Measurements from ENCODE around the gene KDM2A. TPM values are rescaled to one million over a fixed set of nuclear protein-coding genes. Genes with fewer than 3 reads are reported as not detected.
A peak's percentile ranks its signal among the peaks of the same experiment; 100 is the strongest.

KDM2A gene
- total RNA-seq, 2 donors from 2014 or later: 50.3 to 97.6 TPM

- H3K4me1 ChIP-seq (replicated peaks): peaks cover 11% of the 10 kb centered on the region
- peaks cover 20 to 46% of the 10 kb centered on the region in 2 donors for H3K36me3 ChIP-seq
- H3K27ac ChIP-seq: peak overlapping the region; percentile 89 to 93
- no peaks in the 10 kb centered on the region for H3K27me3 ChIP-seq (replicated peaks; ENCODE audit: insufficient read depth)
- H3K9me3 ChIP-seq: no peaks in the 10 kb centered on the region
- no peak for TF ChIP-seq POLR2A (IDR thresholded peaks at IDR 0.05)
- TF ChIP-seq POLR2AphosphoS5 (IDR thresholded peaks at IDR 0.05): no peak
- TF ChIP-seq CTCF (IDR thresholded peaks at IDR 0.05): no peak
- H3K4me3 ChIP-seq: no peak overlapping the region
- DNase-seq (ENCODE audit: low spot score): no peak
- WGBS: 77% methylated on average over 8 of the region's 8 CpGs
- intact Hi-C loops (cut with DNase I): no loop called here
These were observed 167.7 kb downstream of the KDM2A start for GRCh38 chr11:67286621-67287333.

- H3K27me3 ChIP-seq (replicated peaks; ENCODE audit: insufficient read depth): no peaks in the 10 kb centered on the region
- peaks cover 11% of the 10 kb centered on the region for H3K4me1 ChIP-seq (replicated peaks)
- no peak for DNase-seq (ENCODE audit: low spot score)
- no peak overlapping the region for H3K4me3 ChIP-seq
- H3K27ac ChIP-seq: peak overlapping the region; percentile 89 to 93
- intact Hi-C loops (cut with DNase I): no loop called here
- WGBS: 68% methylated on average over 14 of the region's 14 CpGs
- no peaks in the 10 kb centered on the region for H3K9me3 ChIP-seq
- TF ChIP-seq POLR2AphosphoS5 (IDR thresholded peaks at IDR 0.05): no peak
- no peak for TF ChIP-seq POLR2A (IDR thresholded peaks at IDR 0.05)
- no peak for TF ChIP-seq CTCF (IDR thresholded peaks at IDR 0.05)
- H3K36me3 ChIP-seq: peaks cover 24 to 38% of the 10 kb centered on the region in 2 donors
These were observed 168.5 kb downstream of the KDM2A start for GRCh38 chr11:67287355-67288197.

DNA sequence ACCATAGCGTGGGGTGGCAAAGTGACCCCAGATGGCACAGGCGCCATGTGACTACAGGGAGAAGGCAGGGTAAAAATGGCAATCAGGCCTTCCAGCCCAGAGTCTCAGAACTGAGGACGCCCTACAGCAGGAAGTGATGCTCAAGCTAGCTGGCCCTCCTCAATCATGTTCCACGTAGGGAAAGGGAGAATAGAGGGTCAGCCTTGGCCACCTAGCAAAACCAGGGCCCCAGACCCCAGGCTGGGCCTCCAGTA lies 169.1 kb downstream of the KDM2A start:
- Histone ChIP-seq H3K4me1 (replicated peaks) (peaks cover 11% of the 10 kb centered on the region), H3K4me3 (peak overlapping the region; percentile 63 to 74), H3K9me3 (no peaks in the 10 kb centered on the region), H3K36me3 (peaks cover 24 to 33% of the 10 kb centered on the region in 2 donors), H3K27ac (peak overlapping the region; percentile 89 to 93), H3K27me3 (replicated peaks; ENCODE audit: insufficient read depth) (no peaks in the 10 kb centered on the region)
- WGBS: 36% methylated on average over 4 of the region's 4 CpGs
- no peak for TF ChIP-seq POLR2A (IDR thresholded peaks at IDR 0.05)
- no peak for TF ChIP-seq CTCF (IDR thresholded peaks at IDR 0.05)
- no peak for TF ChIP-seq POLR2AphosphoS5 (IDR thresholded peaks at IDR 0.05)
- intact Hi-C loops (cut with DNase I): no loop called here
- DNase-seq (ENCODE audit: low spot score): no peak

DNA sequence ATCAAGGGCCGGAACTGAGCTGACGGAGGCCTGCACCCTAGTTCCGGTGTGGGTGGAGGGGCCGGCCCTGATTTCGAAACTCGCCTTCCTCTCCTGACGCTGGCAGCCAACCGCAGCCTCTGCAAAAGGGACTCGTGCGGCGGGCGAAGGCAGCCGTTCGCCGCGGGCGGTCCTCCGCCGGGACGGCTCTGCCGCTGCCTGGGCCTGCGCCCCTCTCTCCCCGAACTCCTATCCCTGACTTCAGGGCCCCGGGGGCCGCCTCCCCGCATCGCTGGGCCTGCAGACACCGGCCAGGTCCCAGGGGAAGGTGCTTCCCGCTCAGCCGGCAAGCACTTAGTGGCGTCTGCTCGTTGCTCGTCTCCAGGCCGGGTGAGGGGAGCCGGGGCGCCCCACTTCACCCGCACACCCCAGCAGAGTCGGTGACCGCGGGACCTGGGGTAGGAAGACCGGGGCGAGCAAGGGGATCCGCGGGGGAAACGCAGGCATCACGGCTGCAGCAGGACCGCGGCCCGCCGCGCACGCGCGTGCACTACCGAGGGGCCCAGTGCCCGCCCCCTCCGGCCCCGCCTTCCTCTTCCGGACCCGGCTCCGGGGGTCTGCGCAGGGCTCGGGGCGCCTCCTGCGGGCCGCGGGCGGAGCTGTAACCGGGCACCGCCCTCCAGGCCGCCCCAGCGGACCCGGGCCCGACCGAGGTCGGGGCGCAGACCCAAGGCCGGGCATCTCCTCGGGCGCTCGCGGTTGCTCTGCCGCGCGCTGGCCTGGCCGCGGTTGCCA lies 169.6 kb downstream of the KDM2A start:
- no peaks in the 10 kb centered on the region for H3K27me3 ChIP-seq (replicated peaks; ENCODE audit: insufficient read depth)
- no peaks in the 10 kb centered on the region for H3K9me3 ChIP-seq
- intact Hi-C loops (cut with DNase I): no loop called here
- H3K4me1 ChIP-seq (replicated peaks): peaks cover 11% of the 10 kb centered on the region
- peak overlapping the region; percentile 63 to 74 for H3K4me3 ChIP-seq
- H3K27ac ChIP-seq: peak overlapping the region; percentile 89 to 93
- DNase-seq (ENCODE audit: low spot score): peak; percentile 83
- H3K36me3 ChIP-seq: peaks cover 23 to 27% of the 10 kb centered on the region in 2 donors
- WGBS: under 1% methylated on average over 49 of the region's 87 CpGs
- peak in 3 of 4 experiments; percentile 24 to 69 (median 62) for TF ChIP-seq CTCF (IDR thresholded peaks at IDR 0.05)
- peak; percentile 49 for TF ChIP-seq POLR2A (IDR thresholded peaks at IDR 0.05)
- peak; percentile 72 for TF ChIP-seq POLR2AphosphoS5 (IDR thresholded peaks at IDR 0.05)

Data from prostate gland (tissue), 2 donors.